CD4-positive, alpha-beta T cell (primary cell): ENCODE results near the gene GSK3A. TPM values are rescaled to one million over a fixed set of nuclear protein-coding genes. Genes with fewer than 3 reads are reported as not detected.

Experiments
- ATAC-seq: fragments of 200-7000 bp; cut with Tn5 transposase; one replicate; pipeline ENCODE4 v1.10.0; 2022; ENCODE audit warnings: mild to moderate bottlenecking; ENCODE audit not compliant: poor library complexity
- CTCF ChIA-PET: fragments of 350-600 bp; sonication (Branson Sonifier 250); formaldehyde crosslinking; loops from one replicate; lab custom pipeline; 2021; ENCODE audit warnings: antibody characterized with exemption, inconsistent platforms; lab: Charles Lee
- POLR2A ChIA-PET: fragments of 350-600 bp; sonication (Branson Sonifier 250); formaldehyde crosslinking; loops from one replicate; lab custom pipeline; 2021; ENCODE audit warnings: antibody characterized with exemption, inconsistent platforms; lab: Charles Lee
- DNase-seq, 14 experiments: peaks; one replicate each; pipeline ENCODE4 v3.0.0-alpha.2; 2013 to 2020; ENCODE audit warnings: mixed read lengths in 2 of 14
- H3K27ac ChIP-seq, 2 donors: one replicate each; pipeline versions ENCODE4 v1.5.1 to v1.7.0; 2013; ENCODE audit warnings: low read length in 2 of 2, low read depth in 1 of 2, mild to moderate bottlenecking in 1 of 2
- H3K27me3 ChIP-seq, 2 experiments: 1 replicate in 1 of 2; 2 replicates in 1 of 2; pipeline versions ENCODE4 v1.6.1 to v1.7.0; 2013; ENCODE audit warnings: low read length in 2 of 2, control low read depth in 1 of 2, mild to moderate bottlenecking in 1 of 2, moderate library complexity in 1 of 2; ENCODE audit not compliant: insufficient read depth in 2 of 2, control insufficient read depth in 1 of 2
- H3K36me3 ChIP-seq: one replicate; pipeline ENCODE4 v1.6.1; 2013; ENCODE audit warnings: low read length, control low read depth; ENCODE audit not compliant: insufficient read depth
- H3K4me1 ChIP-seq: one replicate; pipeline ENCODE4 v1.6.1; 2013; ENCODE audit warnings: low read length, control low read depth; ENCODE audit not compliant: insufficient read depth
- H3K4me3 ChIP-seq: one replicate; pipeline ENCODE4 v1.5.1; 2013; ENCODE audit warnings: mild to moderate bottlenecking, low read length, moderate library complexity
- H3K9me3 ChIP-seq, 2 experiments: 1 replicate in 1 of 2; 2 replicates in 1 of 2; pipeline versions ENCODE4 v1.6.1 to v1.7.0; 2013; ENCODE audit warnings: low read length in 2 of 2, mild to moderate bottlenecking in 2 of 2, control low read depth in 1 of 2, moderate library complexity in 1 of 2; ENCODE audit not compliant: control insufficient read depth in 1 of 2, insufficient read depth in 1 of 2
- H3K27ac Mint-ChIP-seq: one replicate; pipeline ENCODE4 v1.8.0; 2020; ENCODE audit warnings: mixed read lengths
- H3K27me3 Mint-ChIP-seq: one replicate; pipeline ENCODE4 v1.8.0; 2021; ENCODE audit warnings: mixed read lengths
- H3K36me3 Mint-ChIP-seq: one replicate; pipeline ENCODE4 v1.8.0; 2021; ENCODE audit warnings: low read depth, mixed read lengths
- H3K4me1 Mint-ChIP-seq: one replicate; pipeline ENCODE4 v1.8.0; 2021; ENCODE audit warnings: low read depth, mixed read lengths
- H3K4me3 Mint-ChIP-seq: one replicate; pipeline ENCODE4 v1.8.0; 2020; ENCODE audit warnings: mild to moderate bottlenecking, mixed read lengths
- H3K9me3 Mint-ChIP-seq: one replicate; pipeline ENCODE4 v1.8.0; 2020; ENCODE audit warnings: mixed read lengths
- intact Hi-C, 2 experiments: fragments of 100-400 bp; cut with DNase I in 1 of 2; cut with micrococcal nuclease in 1 of 2; formaldehyde crosslinking; loops; one replicate each; pipeline versions ENCODE4 v1.15.1 to v1.9.0; 2023 to 2025; cut with DNase I, micrococcal nuclease
- polyA plus RNA-seq, 2 donors: library from polyadenylated mRNA; unstranded; fragments of 120-200 nt; gene quantifications; one replicate each; pipeline ENCODE4 v1.2.1, GENCODE V29; 2013
- total RNA-seq, 174 experiments: library from RNA in 2 of 174; stranded (reverse) in 2 of 174; gene quantifications; one replicate each; pipeline ENCODE4 v1.2.3 and lab custom pipeline; 2021 to 2026
- TF ChIP-seq, protein P1 (sequence below): fragments of 200-600 bp; IDR thresholded peaks from one replicate; pipeline ENCODE4 v1.8.0; 2022; ENCODE audit warnings: antibody characterized with exemption, mild to moderate bottlenecking

The GSK3A gene
- total RNA-seq (10 to 100 TPM; 13.6 to 13.9 TPM), total RNA-seq (lab: John Stamatoyannopoulos, UW) (6.8 to 34.0 (median 17.6) reads per million in 172 experiments)
- polyA plus RNA-seq (2013, experiment 1 of 2), result 50.0 TPM
- 55.6 TPM for polyA plus RNA-seq (2013, experiment 2 of 2)

DNA sequence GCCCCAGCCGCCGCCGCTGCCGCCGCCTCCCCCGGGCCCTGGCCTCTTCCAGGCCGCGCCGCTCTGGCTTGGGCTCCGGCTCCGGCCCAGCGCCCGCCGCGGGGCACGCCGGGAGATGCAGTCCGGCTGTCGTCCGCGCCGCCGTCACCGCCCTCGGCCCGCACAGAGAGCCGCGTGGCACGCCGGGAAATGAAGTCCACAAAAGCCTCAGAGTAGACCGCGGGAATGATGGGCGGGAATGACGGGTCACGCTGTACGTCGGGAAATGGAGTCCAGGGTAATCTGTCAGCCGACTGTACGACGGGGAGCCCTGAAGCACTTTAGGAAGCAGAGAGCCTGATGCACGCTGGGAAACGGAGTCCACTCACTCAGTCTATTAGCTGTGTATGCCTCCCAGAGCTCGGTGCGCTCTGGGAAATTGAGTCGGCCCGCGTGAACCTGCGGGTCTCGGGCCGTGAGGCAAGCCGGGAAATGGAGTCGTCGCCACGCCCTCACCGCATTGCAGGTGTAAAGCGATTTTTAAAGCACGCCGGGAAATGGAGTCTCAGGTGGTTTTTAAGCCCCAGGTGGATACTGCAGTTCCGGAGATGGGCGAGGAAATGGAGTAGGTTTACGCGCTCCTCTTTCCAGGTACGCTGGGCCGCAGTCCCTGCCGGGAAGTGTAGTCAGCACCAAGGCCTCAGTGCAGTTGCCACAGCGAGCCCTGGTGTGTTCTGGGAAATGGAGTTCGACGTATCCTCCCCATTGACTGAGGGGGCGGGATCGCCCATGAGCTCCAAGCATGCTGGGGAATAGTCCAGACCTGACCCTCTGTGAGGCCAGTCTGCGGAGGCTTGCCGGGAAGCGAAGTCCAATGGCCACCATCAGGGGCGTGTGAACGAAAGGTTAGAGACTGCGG, at the start of gene GSK3A:
GSK3A (minus strand) TSS at position 91 of the 898 bp plus-strand sequence. CDS start 137 bp downstream, outside the sequence.
- Mint-ChIP-seq H3K9me3 (no peaks in the 10 kb centered on the region), H3K27ac (peak within 1 kb of the TSS; percentile 82), H3K4me1 (peaks cover 52% of the 10 kb centered on the region), H3K4me3 (peak within 1 kb of the TSS; percentile 95), H3K27me3 (no peaks in the 10 kb centered on the region), H3K36me3 (peaks cover 20% of the 10 kb centered on the region)
- peak within 1 kb of the TSS; percentile 83 for H3K4me3 ChIP-seq
- no peaks in the 10 kb centered on the region for H3K9me3 ChIP-seq
- TF ChIP-seq, protein P1, sequence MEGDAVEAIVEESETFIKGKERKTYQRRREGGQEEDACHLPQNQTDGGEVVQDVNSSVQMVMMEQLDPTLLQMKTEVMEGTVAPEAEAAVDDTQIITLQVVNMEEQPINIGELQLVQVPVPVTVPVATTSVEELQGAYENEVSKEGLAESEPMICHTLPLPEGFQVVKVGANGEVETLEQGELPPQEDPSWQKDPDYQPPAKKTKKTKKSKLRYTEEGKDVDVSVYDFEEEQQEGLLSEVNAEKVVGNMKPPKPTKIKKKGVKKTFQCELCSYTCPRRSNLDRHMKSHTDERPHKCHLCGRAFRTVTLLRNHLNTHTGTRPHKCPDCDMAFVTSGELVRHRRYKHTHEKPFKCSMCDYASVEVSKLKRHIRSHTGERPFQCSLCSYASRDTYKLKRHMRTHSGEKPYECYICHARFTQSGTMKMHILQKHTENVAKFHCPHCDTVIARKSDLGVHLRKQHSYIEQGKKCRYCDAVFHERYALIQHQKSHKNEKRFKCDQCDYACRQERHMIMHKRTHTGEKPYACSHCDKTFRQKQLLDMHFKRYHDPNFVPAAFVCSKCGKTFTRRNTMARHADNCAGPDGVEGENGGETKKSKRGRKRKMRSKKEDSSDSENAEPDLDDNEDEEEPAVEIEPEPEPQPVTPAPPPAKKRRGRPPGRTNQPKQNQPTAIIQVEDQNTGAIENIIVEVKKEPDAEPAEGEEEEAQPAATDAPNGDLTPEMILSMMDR, result no peak
- ATAC-seq, result peak; percentile 76
- intact Hi-C loops, result loop anchor here (1.0 to 2.0 kb wide), 4 partner anchors 22 to 82 kb away; partner anchors contain the start of genes ZNF526 (in 2 of the 2) and MEGF8 (in 1 of the 2)
- no peaks in the 10 kb centered on the region for H3K27me3 ChIP-seq
- DNase-seq, result peak; percentile 89 to 99 (median 95)
- ChIA-PET CTCF (interaction anchor here (0.6 to 3.0 kb wide), 9 partner anchors 14 to 67 kb away, joined by 3 to 15 read pairs (median 6); partner anchors contain the start of genes DEDD2 and ZNF526), POLR2A (interaction anchor here (0.7 to 4.2 kb wide), 28 partner anchors 9 to 803 kb away, joined by 3 to 59 read pairs (median 4); partner anchors contain the start of genes CIC, DEDD2, DMAC2 and ERF)
- peak within 1 kb of the TSS; percentile 73 to 95 for H3K27ac ChIP-seq
- peaks cover 56% of the 10 kb centered on the region for H3K4me1 ChIP-seq
- peaks cover 21% of the 10 kb centered on the region for H3K36me3 ChIP-seq

DNA sequence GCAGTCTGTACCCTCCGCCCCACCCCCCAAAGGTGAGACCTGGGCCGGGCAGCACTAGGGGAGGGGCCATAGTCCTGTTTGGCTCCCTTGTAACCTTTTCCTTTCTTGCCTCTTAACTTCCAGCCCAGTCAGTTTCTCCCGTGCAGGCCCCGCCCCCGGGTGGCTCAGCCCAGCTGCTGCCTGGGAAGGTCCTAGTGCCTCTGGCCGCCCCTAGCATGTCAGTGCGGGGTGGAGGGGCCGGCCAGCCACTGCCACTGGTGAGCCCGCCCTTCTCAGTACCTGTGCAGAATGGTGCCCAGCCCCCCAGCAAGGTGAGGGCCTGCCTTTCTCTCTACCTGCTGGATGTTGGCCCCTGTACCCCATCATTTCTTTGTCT, 49.0 kb upstream of the GSK3A start:
- Histone ChIP-seq H3K27ac (no peak overlapping the region), H3K9me3 (no peaks in the 10 kb centered on the region), H3K4me3 (no peak overlapping the region), H3K27me3 (no peaks in the 10 kb centered on the region), H3K4me1 (peaks cover 32% of the 10 kb centered on the region), H3K36me3 (peaks cover 78% of the 10 kb centered on the region)
- H3K9me3 Mint-ChIP-seq, result no peaks in the 10 kb centered on the region
- H3K36me3 Mint-ChIP-seq, result peaks cover 72% of the 10 kb centered on the region
- POLR2A ChIA-PET, result no interaction called here
- no peak overlapping the region for H3K4me3 Mint-ChIP-seq
- TF ChIP-seq, protein P1, result no peak
- peaks cover 15% of the 10 kb centered on the region for H3K4me1 Mint-ChIP-seq
- intact Hi-C loops, result no loop called here
- DNase-seq, result no peak
- no peak overlapping the region for H3K27ac Mint-ChIP-seq
- CTCF ChIA-PET, result interaction anchor here (1.2 kb wide), 1 partner anchor 21 kb away, joined by 3 read pairs; no protein-coding TSS in a partner anchor
- no peaks in the 10 kb centered on the region for H3K27me3 Mint-ChIP-seq
- ATAC-seq, result no peak

DNA sequence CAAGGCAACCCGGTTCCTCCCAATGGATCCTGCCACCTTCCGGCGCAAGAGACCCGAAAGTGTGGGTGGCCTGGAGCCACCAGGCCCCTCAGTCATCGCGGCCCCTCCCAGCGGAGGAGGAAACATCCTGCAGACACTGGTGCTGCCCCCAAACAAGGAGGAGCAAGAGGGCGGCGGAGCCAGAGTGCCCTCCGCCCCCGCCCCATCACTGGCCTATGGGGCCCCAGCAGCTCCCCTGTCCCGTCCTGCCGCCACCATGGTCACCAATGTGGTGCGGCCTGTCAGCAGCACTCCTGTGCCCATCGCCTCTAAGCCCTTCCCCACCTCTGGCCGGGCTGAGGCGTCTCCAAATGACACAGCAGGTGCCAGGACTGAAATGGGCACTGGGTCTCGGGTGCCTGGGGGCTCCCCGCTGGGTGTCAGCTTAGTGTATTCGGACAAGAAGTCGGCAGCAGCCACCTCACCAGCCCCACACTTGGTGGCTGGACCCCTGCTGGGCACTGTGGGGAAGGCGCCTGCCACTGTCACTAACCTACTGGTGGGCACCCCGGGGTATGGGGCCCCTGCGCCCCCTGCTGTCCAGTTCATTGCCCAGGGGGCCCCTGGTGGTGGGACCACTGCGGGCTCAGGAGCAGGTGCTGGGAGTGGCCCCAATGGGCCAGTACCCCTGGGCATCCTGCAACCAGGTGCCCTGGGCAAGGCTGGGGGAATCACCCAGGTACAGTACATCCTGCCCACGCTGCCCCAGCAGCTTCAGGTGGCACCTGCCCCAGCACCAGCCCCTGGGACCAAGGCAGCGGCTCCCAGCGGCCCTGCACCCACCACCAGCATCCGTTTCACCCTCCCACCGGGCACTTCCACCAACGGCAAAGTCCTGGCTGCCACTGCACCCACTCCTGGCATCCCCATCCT, 48.4 kb upstream of the GSK3A start:
- CTCF ChIA-PET, result interaction anchor here (0.7 to 1.2 kb wide), 2 partner anchors 20 to 158 kb away, joined by 3 read pairs; partner anchors contain the start of gene POU2F2
- TF ChIP-seq, protein P1, result peak; percentile 56

More for the DNA sequence above, 48.4 kb upstream of the GSK3A start:
- peaks cover 15% of the 10 kb centered on the region for H3K4me1 Mint-ChIP-seq
- Histone ChIP-seq H3K27me3 (no peaks in the 10 kb centered on the region), H3K9me3 (no peaks in the 10 kb centered on the region), H3K4me3 (no peak overlapping the region), H3K4me1 (peaks cover 31% of the 10 kb centered on the region), H3K27ac (no peak overlapping the region), H3K36me3 (peaks cover 78% of the 10 kb centered on the region)
- H3K36me3 Mint-ChIP-seq, result peaks cover 72% of the 10 kb centered on the region
- H3K27ac Mint-ChIP-seq, result no peak overlapping the region
- no peaks in the 10 kb centered on the region for H3K27me3 Mint-ChIP-seq
- intact Hi-C loops, result no loop called here
- ATAC-seq, result peak; percentile 72
- no peaks in the 10 kb centered on the region for H3K9me3 Mint-ChIP-seq
- H3K4me3 Mint-ChIP-seq, result no peak overlapping the region
- peak; percentile 37 to 77 (median 58) for DNase-seq
- POLR2A ChIA-PET, result no interaction called here
